K562 (cell line): Measurements from ENCODE around the gene ASIC3. TPM values are rescaled to one million over a fixed set of nuclear protein-coding genes. Genes with fewer than 3 reads are reported as not detected.

Experiments used
- BMI1 ChIP-seq: fragments of 150-350 bp; IDR thresholded peaks from 2 replicates; pipeline ENCODE4 v1.6.1; 2014; ENCODE audit warnings: low read length
- BRF2 ChIP-seq: IDR thresholded peaks from 3 replicates; pipeline ENCODE4 v1.6.1; 2011; ENCODE audit warnings: borderline replicate concordance, mild to moderate bottlenecking; ENCODE audit not compliant: insufficient read length, insufficient read depth
- CBX2 ChIP-seq: fragments of 200-600 bp; sonication (generic); IDR thresholded peaks from one replicate; pipeline ENCODE4 v1.6.1; 2012; ENCODE audit warnings: mild to moderate bottlenecking, low read length, inconsistent platforms; ENCODE audit not compliant: insufficient read depth, poor library complexity, severe bottlenecking
- CXXC5 ChIP-seq: fragments of 250-450 bp; sonication (Bioruptor Pico); IDR thresholded peaks from 2 replicates; pipeline ENCODE4 v1.8.0; 2022; ENCODE audit warnings: inconsistent platforms, mild to moderate bottlenecking, moderate library complexity
- ETV6 ChIP-seq, 3 experiments: fragments of 150-350 bp in 1 of 3; sonication (generic) in 1 of 3; formaldehyde crosslinking in 1 of 3; IDR thresholded peaks; 2 replicates each; pipeline versions ENCODE4 v1.6.1 to v1.8.0; 2014 to 2022; ENCODE audit warnings: borderline replicate concordance in 2 of 3, low read depth in 2 of 3, antibody characterized with exemption in 1 of 3, low read length in 1 of 3, mild to moderate bottlenecking in 1 of 3, missing genetic modification reagents in 1 of 3
- FOXJ3 ChIP-seq: sonication (generic); formaldehyde crosslinking; IDR thresholded peaks from 2 replicates; pipeline ENCODE4 v1.4.0; 2020; ENCODE audit warnings: mild to moderate bottlenecking, missing genetic modification reagents
- GATAD2B ChIP-seq: fragments of 450-650 bp; IDR thresholded peaks from 2 replicates; pipeline ENCODE4 v1.6.1; 2017; ENCODE audit warnings: mild to moderate bottlenecking, borderline replicate concordance
- KAT7 ChIP-seq: sonication (generic); formaldehyde crosslinking; IDR thresholded peaks from 2 replicates; pipeline ENCODE4 v1.8.0; 2022; ENCODE audit warnings: missing genetic modification reagents, mild to moderate bottlenecking, borderline replicate concordance
- LARP7 ChIP-seq: fragments of 450-650 bp; IDR thresholded peaks from 2 replicates; pipeline ENCODE4 v1.6.1; 2016
- MNT ChIP-seq, 2 experiments: fragments of 450-650 bp; conservative IDR thresholded peaks; 2 replicates each; pipeline ENCODE4 v1.6.1; 2017; ENCODE audit warnings: mild to moderate bottlenecking in 2 of 2, moderate library complexity in 2 of 2
- NCOA2 ChIP-seq, 2 experiments: fragments of 450-650 bp; IDR thresholded peaks; 2 replicates each; pipeline ENCODE4 v1.6.1; 2018; ENCODE audit warnings: mild to moderate bottlenecking in 2 of 2, moderate library complexity in 1 of 2; ENCODE audit not compliant: partially characterized antibody in 2 of 2
- NCOA6 ChIP-seq: fragments of 450-650 bp; IDR thresholded peaks from 2 replicates; pipeline ENCODE4 v1.6.1; 2017; ENCODE audit warnings: mild to moderate bottlenecking
- POLR3G ChIP-seq: IDR thresholded peaks from 2 replicates; pipeline ENCODE4 v1.6.1; 2011; ENCODE audit not compliant: insufficient read length, insufficient replicate concordance; ENCODE audit errors: extremely low read depth
- REST ChIP-seq, 2 experiments: fragments of 450-650 bp; formaldehyde crosslinking in 1 of 2; IDR thresholded peaks; 2 replicates each; pipeline versions ENCODE4 v1.4.0 to v1.6.1; 2014 to 2020; ENCODE audit warnings: mild to moderate bottlenecking in 2 of 2, borderline replicate concordance in 1 of 2, low read depth in 1 of 2
- RUNX1 ChIP-seq: sonication (generic); IDR thresholded peaks from 2 replicates; pipeline ENCODE4 v1.6.1; 2016; ENCODE audit warnings: antibody characterized with exemption, low read depth
- SUPT5H ChIP-seq: fragments of 450-650 bp; IDR thresholded peaks from 2 replicates; pipeline ENCODE4 v1.6.1; 2016
- XRCC5 ChIP-seq: fragments of 200-400 bp; formaldehyde crosslinking; IDR thresholded peaks from 2 replicates; pipeline ENCODE4 v1.6.1; 2017; ENCODE audit warnings: low read depth, mild to moderate bottlenecking, low read length
- polyA plus RNA-seq, 8 experiments: library from polyadenylated mRNA; depleted of rRNA in 4 of 8; stranded (reverse) in 5 of 8; unstranded in 3 of 8; fragments of >200 nt; fragmentation: Nextera tagmentation in 2 of 8; fragmentation: Illumina TruSeq in 1 of 8; extraction: Ambion mirVana in 2 of 8; extraction: Trizol in 1 of 8; gene quantifications; 2 replicates each; pipeline versions ENCODE4 v1.2.1 to v1.2.3, GENCODE V29; 2011 to 2014; ENCODE audit warnings: inconsistent platforms in 1 of 8, missing spikeins in 1 of 8
- total RNA-seq, 7 experiments: library from RNA; depleted of rRNA in 6 of 7; stranded (reverse); fragments of >200 nt in 6 of 7; fragmentation: Illumina TruSeq in 2 of 7; extraction: Trizol in 2 of 7; gene quantifications; 2 replicates each; pipeline versions ENCODE4 v1.2.1 to v1.2.3, GENCODE V29; 2011 to 2021; ENCODE audit warnings: low replicate concordance in 1 of 7

The ASIC3 gene
- total and polyA plus RNA-seq, 9 of the 15 experiments (the other 6 are each of a cell fraction or from before 2014, with no cell fraction given), result 0.11 to 5.0 (median 0.87) TPM

- TF ChIP-seq GATAD2B, result no peak
- TF ChIP-seq XRCC5, result no peak
- TF ChIP-seq LARP7, result 0 out of 2 replicates have a peak, but pooled peaks have one; percentile 18
- no peak for TF ChIP-seq CBX2
- TF ChIP-seq NCOA6, result no peak
- TF ChIP-seq BMI1, result no peak
- TF ChIP-seq BRF2, result no peak
- no peak for TF ChIP-seq SUPT5H
- TF ChIP-seq RUNX1, result no peak
- TF ChIP-seq MNT (conservative IDR thresholded peaks at IDR 0.05), result peak in 1 of 2 experiments; percentile 23; a peak in 2 of 4 replicates
- no peak for TF ChIP-seq POLR3G
- no peak; the same call in 1 of the 2 replicates for TF ChIP-seq CXXC5 (CRISPR knock-in tag)
- TF ChIP-seq FOXJ3 (CRISPR knock-in tag), result no peak
- 0 out of 4 replicates have a peak, but pooled peaks of 1 of the 2 experiments have one; percentile 3 for TF ChIP-seq ETV6 (IDR thresholded peaks at IDR 0.05; ENCODE audit: borderline replicate concordance in 1 of 2, low read depth in 2 of 2, low read length in 1 of 2)
- no peak for TF ChIP-seq ETV6 (CRISPR knock-in tag; IDR thresholded peaks at IDR 0.05; ENCODE audit: borderline replicate concordance)
- peak; percentile 22; the same call in 1 of the 2 replicates for TF ChIP-seq KAT7 (CRISPR knock-in tag)
- TF ChIP-seq NCOA2 (IDR thresholded peaks at IDR 0.05; ENCODE audit: partially characterized antibody in 2 of 2), result no peak
- no peak for TF ChIP-seq REST (IDR thresholded peaks at IDR 0.05; ENCODE audit: borderline replicate concordance)
- TF ChIP-seq REST (CRISPR knock-in tag; IDR thresholded peaks at IDR 0.05; ENCODE audit: low read depth), result no peak
Observed at GRCh38 chr7:151028948-151029501, 19.3 kb upstream of the ASIC3 start (continued).
